ENCODE results near the gene ACSL4.

The ACSL4 gene

DNA sequence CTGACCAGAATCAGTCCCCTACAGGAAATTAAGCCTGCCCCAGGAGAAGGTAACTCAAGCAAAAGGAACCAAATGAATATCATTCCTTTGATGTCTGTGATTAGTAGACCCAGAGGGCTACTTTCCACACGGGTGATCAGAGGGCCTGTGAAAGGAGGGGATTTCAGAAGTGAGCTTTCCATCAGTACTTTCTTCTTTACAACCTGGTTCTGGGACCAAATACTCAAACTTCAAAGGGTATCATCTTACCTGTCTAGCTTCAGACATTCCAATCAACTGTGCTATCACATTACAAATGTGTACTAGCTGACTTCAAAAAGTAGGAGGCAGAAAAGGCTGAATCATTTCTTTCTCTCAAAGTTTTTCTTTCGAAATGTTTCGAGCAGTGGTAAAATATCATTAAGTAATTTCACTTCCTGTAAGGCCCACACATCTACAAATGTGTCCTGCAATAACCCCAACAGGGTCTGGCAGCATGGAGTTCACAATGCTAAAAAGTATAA lies 23.9 kb downstream of the ACSL4 start:
- DNase-seq (ENCODE audit: extremely low spot score): no peak
- TF ChIP-seq CTBP1 (IDR thresholded peaks at IDR 0.05; ENCODE audit: borderline replicate concordance) (no peak), ZNF384 (IDR thresholded peaks at IDR 0.05) (no peak), FOXA1 (IDR thresholded peaks at IDR 0.05) (no peak), FOXM1 (IDR thresholded peaks at IDR 0.05; ENCODE audit: borderline replicate concordance) (no peak), LEF1 (IDR thresholded peaks at IDR 0.05; ENCODE audit: borderline replicate concordance) (no peak), ELF4 (IDR thresholded peaks at IDR 0.05) (no peak), HDGF (IDR thresholded peaks at IDR 0.05; ENCODE audit: borderline replicate concordance) (no peak), ARNT (IDR thresholded peaks at IDR 0.05) (no peak), SP1 (IDR thresholded peaks at IDR 0.05) (no peak), SUZ12 (IDR thresholded peaks at IDR 0.05) (no peak), BHLHE40 (IDR thresholded peaks at IDR 0.05; ENCODE audit: borderline replicate concordance) (no peak), FOXK2 (IDR thresholded peaks at IDR 0.05) (no peak), L3MBTL2 (conservative IDR thresholded peaks at IDR 0.05) (no peak)
- TF ChIP-seq, protein P1, sequence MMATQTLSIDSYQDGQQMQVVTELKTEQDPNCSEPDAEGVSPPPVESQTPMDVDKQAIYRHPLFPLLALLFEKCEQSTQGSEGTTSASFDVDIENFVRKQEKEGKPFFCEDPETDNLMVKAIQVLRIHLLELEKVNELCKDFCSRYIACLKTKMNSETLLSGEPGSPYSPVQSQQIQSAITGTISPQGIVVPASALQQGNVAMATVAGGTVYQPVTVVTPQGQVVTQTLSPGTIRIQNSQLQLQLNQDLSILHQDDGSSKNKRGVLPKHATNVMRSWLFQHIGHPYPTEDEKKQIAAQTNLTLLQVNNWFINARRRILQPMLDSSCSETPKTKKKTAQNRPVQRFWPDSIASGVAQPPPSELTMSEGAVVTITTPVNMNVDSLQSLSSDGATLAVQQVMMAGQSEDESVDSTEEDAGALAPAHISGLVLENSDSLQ (IDR thresholded peaks at IDR 0.05): no peak
- ChIA-PET POLR2A (no interaction called here), CTCF (interaction anchor here (2.3 kb wide), 1 partner anchor 182 kb away, joined by 8 read pairs; no protein-coding TSS in a partner anchor)

DNA sequence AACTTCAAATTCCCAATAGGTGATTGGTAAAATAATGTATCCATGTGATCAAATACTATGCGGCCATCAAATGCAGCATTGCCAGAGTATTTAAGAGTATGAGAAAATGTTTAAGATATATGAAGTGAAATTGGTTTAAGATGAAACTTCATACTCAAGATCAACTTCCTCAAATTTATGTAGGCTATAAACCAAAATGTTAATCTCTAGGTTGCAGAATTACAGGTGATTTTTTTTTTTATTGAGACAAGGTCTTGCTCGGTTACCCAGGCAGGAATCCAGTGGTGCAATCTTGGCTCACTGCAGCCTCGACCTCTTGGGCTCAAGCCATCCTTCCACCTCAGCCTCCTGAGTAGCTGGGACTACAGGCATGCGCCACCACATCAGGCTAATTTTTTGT lies 25.3 kb downstream of the ACSL4 start:
- CTCF ChIA-PET: interaction anchor here (0.9 to 2.3 kb wide), 2 partner anchors 149 to 183 kb away, joined by 4 to 8 read pairs; no protein-coding TSS in a partner anchor
- TF ChIP-seq SP1 (IDR thresholded peaks at IDR 0.05): no peak
- TF ChIP-seq, protein P1 (IDR thresholded peaks at IDR 0.05): no peak
- no peak for TF ChIP-seq LEF1 (IDR thresholded peaks at IDR 0.05; ENCODE audit: borderline replicate concordance)
- TF ChIP-seq ZNF384 (IDR thresholded peaks at IDR 0.05): no peak
- POLR2A ChIA-PET: no interaction called here
- no peak for DNase-seq (ENCODE audit: extremely low spot score)

DNA sequence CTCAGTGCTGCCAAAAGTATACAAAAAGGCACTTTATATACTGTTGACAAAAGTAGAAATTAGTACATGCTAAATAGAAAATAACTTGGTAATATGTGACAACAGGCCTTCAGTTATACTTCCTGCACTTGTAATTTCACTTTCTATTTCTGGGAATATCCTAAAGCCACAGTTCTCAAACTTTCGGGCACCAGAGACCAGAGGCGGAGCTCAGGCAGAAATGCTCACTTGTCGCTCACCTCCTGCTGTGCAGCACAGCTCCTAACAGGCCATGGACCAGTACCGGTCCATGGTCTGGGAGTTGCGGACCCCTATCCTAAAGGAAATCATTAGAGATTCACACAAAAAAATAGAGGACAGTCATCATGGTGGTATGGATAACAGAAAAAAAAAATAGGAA lies 25.7 kb downstream of the ACSL4 start:
- DNase-seq (ENCODE audit: extremely low spot score): no peak
- ChIA-PET POLR2A (no interaction called here), CTCF (no interaction called here)
- no peak for TF ChIP-seq BHLHE40 (IDR thresholded peaks at IDR 0.05; ENCODE audit: borderline replicate concordance)
- TF ChIP-seq TARDBP (IDR thresholded peaks at IDR 0.05): no peak
- no peak for TF ChIP-seq FOXK2 (IDR thresholded peaks at IDR 0.05)
- TF ChIP-seq FOXA1 (IDR thresholded peaks at IDR 0.05): no peak
- no peak for TF ChIP-seq HDGF (IDR thresholded peaks at IDR 0.05; ENCODE audit: borderline replicate concordance)

DNA sequence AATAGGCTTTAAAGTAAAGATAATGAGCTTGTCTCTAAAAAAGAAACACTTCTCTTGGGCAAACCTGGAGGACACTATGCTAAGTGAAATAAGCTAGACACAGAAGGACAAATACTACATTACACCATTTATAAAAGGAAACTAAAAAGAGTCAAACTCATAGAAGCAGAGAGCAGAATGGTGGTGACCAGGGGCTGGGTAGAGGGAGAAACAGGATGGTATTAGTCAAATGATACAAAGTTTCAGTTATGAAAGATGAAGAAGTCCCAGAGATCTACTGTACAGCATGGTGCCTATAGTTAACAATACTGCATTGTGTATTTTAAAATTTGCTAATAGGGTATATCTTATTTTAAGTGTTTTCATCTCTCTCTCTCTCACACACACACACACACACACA lies 28.5 kb downstream of the ACSL4 start:
- no peak for TF ChIP-seq ARNT (IDR thresholded peaks at IDR 0.05)
- TF ChIP-seq FOXM1 (IDR thresholded peaks at IDR 0.05; ENCODE audit: borderline replicate concordance): no peak
- no peak for TF ChIP-seq LEF1 (IDR thresholded peaks at IDR 0.05; ENCODE audit: borderline replicate concordance)
- no peak for TF ChIP-seq ELF4 (IDR thresholded peaks at IDR 0.05)
- TF ChIP-seq L3MBTL2 (conservative IDR thresholded peaks at IDR 0.05): no peak
- TF ChIP-seq HDGF (IDR thresholded peaks at IDR 0.05; ENCODE audit: borderline replicate concordance): no peak
- TF ChIP-seq, protein P1 (IDR thresholded peaks at IDR 0.05): no peak
- no peak for TF ChIP-seq SUZ12 (IDR thresholded peaks at IDR 0.05)
- TF ChIP-seq SP1 (IDR thresholded peaks at IDR 0.05): no peak
- no peak for TF ChIP-seq CTBP1 (IDR thresholded peaks at IDR 0.05; ENCODE audit: borderline replicate concordance)
- TF ChIP-seq ZNF384 (IDR thresholded peaks at IDR 0.05): no peak
- TF ChIP-seq BHLHE40 (IDR thresholded peaks at IDR 0.05; ENCODE audit: borderline replicate concordance): no peak
- no peak for TF ChIP-seq FOXK2 (IDR thresholded peaks at IDR 0.05)
- no peak for TF ChIP-seq TARDBP (IDR thresholded peaks at IDR 0.05)
- no peak for TF ChIP-seq NFRKB (IDR thresholded peaks at IDR 0.05)
- TF ChIP-seq FOXA1 (IDR thresholded peaks at IDR 0.05): no peak
- POLR2A ChIA-PET: no interaction called here
- no peak for DNase-seq (ENCODE audit: extremely low spot score)
- CTCF ChIA-PET: interaction anchor here (3.0 kb wide), 1 partner anchor 8 kb away, joined by 12 read pairs; no protein-coding TSS in a partner anchor

DNA sequence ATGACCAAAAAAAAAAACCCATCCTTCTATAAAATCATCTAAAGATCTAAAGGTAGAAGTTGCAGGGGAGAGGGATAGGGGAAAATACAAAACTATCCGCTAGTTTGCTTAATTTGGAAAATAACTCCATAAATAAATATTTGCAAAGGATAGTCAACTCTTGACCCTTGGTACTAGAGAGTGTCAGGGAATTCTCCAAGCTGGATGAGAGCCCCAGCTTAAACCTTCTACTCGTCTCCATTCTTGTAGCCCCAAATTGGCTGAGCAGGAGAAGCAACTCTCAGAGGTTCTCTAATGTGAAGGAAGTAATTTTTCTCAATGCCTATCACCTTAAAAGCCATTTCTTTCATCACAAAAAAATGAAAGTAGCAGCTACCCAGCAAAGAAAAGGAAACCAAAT lies 35.2 kb downstream of the ACSL4 start:
- ChIA-PET CTCF (interaction anchor here (0.7 to 1.2 kb wide), 3 partner anchors 159 to 617 kb away, joined by 3 to 4 read pairs (median 4); no protein-coding TSS in a partner anchor), POLR2A (no interaction called here)
- DNase-seq (ENCODE audit: extremely low spot score): no peak
- TF ChIP-seq LEF1 (IDR thresholded peaks at IDR 0.05; ENCODE audit: borderline replicate concordance) (no peak), ARNT (IDR thresholded peaks at IDR 0.05) (no peak), ZNF384 (IDR thresholded peaks at IDR 0.05) (no peak), TARDBP (IDR thresholded peaks at IDR 0.05) (no peak), FOXK2 (IDR thresholded peaks at IDR 0.05) (no peak)

DNA sequence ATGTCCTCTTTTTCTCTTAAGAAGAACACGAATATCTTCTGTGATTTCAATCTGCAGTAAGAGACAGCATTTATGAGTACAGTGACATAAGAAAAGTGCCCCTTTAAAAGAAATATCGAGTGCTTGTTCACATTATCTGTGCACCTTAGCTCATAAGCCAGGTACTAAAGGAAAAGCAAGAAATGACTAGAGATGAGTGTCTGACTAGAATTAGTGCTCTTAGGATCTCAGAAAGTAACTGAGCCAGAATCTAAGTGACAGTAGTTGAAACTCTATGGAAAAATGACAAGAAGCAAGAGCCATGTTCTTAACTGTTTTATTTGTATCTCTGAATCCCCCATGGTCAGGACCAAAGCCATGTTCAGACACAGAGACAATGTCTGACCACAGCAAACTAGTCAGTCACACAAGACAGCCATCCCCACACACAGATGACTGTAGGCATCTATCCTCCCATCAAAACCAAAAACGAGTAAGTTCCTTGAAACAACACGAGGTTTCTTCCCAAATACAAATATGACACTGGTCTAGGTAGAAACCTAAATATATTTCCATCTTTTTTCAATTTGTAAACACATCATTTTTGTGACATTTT lies 36.8 kb downstream of the ACSL4 start:
- POLR2A ChIA-PET: no interaction called here
- DNase-seq (ENCODE audit: extremely low spot score): no peak
- TF ChIP-seq HDGF (IDR thresholded peaks at IDR 0.05; ENCODE audit: borderline replicate concordance) (no peak), FOXK2 (IDR thresholded peaks at IDR 0.05) (no peak)
- CTCF ChIA-PET: interaction anchor here (0.7 kb wide), 1 partner anchor 1676 kb away, joined by 3 read pairs; no protein-coding TSS in a partner anchor

DNA sequence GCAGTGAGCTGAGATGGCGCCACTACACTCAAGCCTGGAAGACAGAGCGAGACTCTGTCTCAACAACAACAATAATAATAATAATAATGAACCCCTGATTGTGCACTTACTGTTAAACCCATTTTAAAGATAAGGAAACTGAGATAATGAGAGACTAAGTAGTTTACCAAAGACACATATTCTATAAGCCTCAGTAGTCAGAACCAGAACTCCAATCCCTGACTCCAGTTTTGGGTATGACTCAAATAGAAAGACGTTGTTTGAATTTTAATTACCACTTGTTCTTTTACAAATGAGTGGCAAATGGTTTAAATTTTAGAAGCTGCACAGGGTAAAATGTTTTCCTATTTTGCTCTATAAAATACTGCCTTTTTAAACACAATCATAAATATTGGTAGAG lies 37.4 kb downstream of the ACSL4 start:
- no peak for TF ChIP-seq NFRKB (IDR thresholded peaks at IDR 0.05)
- no peak for TF ChIP-seq ELF4 (IDR thresholded peaks at IDR 0.05)
- no peak for DNase-seq (ENCODE audit: extremely low spot score)
- ChIA-PET POLR2A (no interaction called here), CTCF (interaction anchor here (0.6 to 0.7 kb wide), 2 partner anchors 196 to 1675 kb away, joined by 3 read pairs; no protein-coding TSS in a partner anchor)
